Ovary (tissue), 9 donors: ENCODE data around the gene NIM1K. TPM values are rescaled to one million over a fixed set of nuclear protein-coding genes. Genes with fewer than 3 reads are reported as not detected.
"Not testable (repeated sequence)": the region's sequence is repeated elsewhere in the genome, so short reads cannot be mapped to it uniquely, and the experiment has no call there.

ENCODE experiments used
- DNase-seq, 5 donors: peaks; one replicate each; pipeline ENCODE4 v3.0.0-alpha.2; 2019 to 2020
- H3K27ac ChIP-seq, 2 donors: fragments of 200-600 bp; one replicate each; pipeline versions ENCODE4 v1.5.1 to v1.8.0; 2019 to 2022
- H3K27me3 ChIP-seq: fragments of 200-600 bp; one replicate; pipeline ENCODE4 v1.8.0; 2022
- H3K36me3 ChIP-seq: fragments of 200-600 bp; sonication (generic); one replicate; pipeline ENCODE4 v1.5.1; 2019
- H3K4me1 ChIP-seq: one replicate; pipeline ENCODE4 v1.8.1; 2013; ENCODE audit warnings: mild to moderate bottlenecking, moderate library complexity; ENCODE audit not compliant: insufficient read depth
- H3K4me3 ChIP-seq: fragments of 200-600 bp; sonication (generic); one replicate; pipeline ENCODE4 v1.5.1; 2017
- H3K9me3 ChIP-seq, 2 donors: fragments of 200-600 bp in 1 of 2; sonication (generic) in 1 of 2; one replicate each; pipeline versions ENCODE4 v1.5.1 to v1.8.1; 2013 to 2019; ENCODE audit warnings: mild to moderate bottlenecking in 1 of 2, moderate library complexity in 1 of 2
- CTCF ChIP-seq, 3 donors: fragments of 450-650 bp in 2 of 3; fragments of 200-600 bp in 1 of 3; IDR thresholded peaks; one replicate each; pipeline versions ENCODE4 v1.5.1 to v1.8.0; 2016 to 2022; ENCODE audit warnings: antibody characterized with exemption in 3 of 3, mild to moderate bottlenecking in 1 of 3
- EP300 ChIP-seq: sonication (generic); formaldehyde crosslinking; IDR thresholded peaks from one replicate; pipeline ENCODE4 v1.6.1; 2017; ENCODE audit warnings: antibody characterized with exemption
- POLR2A ChIP-seq: fragments of 450-650 bp; IDR thresholded peaks from one replicate; pipeline ENCODE4 v1.6.1; 2017; ENCODE audit warnings: antibody characterized with exemption, mild to moderate bottlenecking, moderate library complexity
- WGBS, 3 donors: extraction: QIAGEN DNeasy Blood & Tissue Kit in 1 of 3; methylation state at CpG; one replicate each; pipeline versions ENCODE4 v1.1.5 to v1.1.7; 2013 to 2017; 5-methylcytosine and 5-hydroxymethylcytosine counted together
- intact Hi-C, 4 donors: fragments of 100-400 bp; cut with DNase I; formaldehyde crosslinking; loops; one replicate each; pipeline versions ENCODE4 v1.11.0 to v1.15.1; 2022 to 2023
- polyA plus RNA-seq, 2 donors: library from polyadenylated mRNA; stranded (reverse); fragments of 200-250 nt in 1 of 2; fragments of 350-450 nt in 1 of 2; fragmentation: Illumina TruSeq in 1 of 2; extraction: RNeasy Lipid Tissue Mini Kit (QIAGEN cat#74804) in 1 of 2; gene quantifications; one replicate each; pipeline ENCODE4 v1.2.3, GENCODE V29; 2013 to 2014
- total RNA-seq, 7 donors: library from RNA; depleted of rRNA in 2 of 7; stranded (reverse); fragments of >200 nt in 2 of 7; fragmentation: NEBNext Ultra II Directional in 3 of 7; extraction: Animal tissue kit (Norgen Biotek cat#: 25700) in 3 of 7; gene quantifications; one replicate each; pipeline versions ENCODE4 v1.1.0 to v1.2.4, GENCODE V29; 2016 to 2023
- donor health status: DM: no; HTN: no; CAD: no; lungs with moderate emphysema.
- donor health status: DM: no; HTN: no; CAD: no.
- donor health status: Bipolar disorder and iron deficiency.
- donor health status: DM: yes; HTN: yes; CAD: no.
- donor health status: DM: no; HTN: no; CAD: no.
- donor health status: DM: yes; HTN: yes; CAD: no.

NIM1K gene
- total and polyA plus RNA-seq, 9 donors, result 0.12 to 0.78 (median 0.35) TPM; not detected in 1

GRCh38 chr5:43197535-43197934, 5.5 kb downstream of the NIM1K start:
- intact Hi-C loops, result no loop called here
- Histone ChIP-seq H3K27ac (no peak overlapping the region), H3K36me3 (no peaks in the 10 kb centered on the region), H3K4me3 (no peak overlapping the region), H3K4me1 (peaks cover 2% of the 10 kb centered on the region), H3K27me3 (no peaks in the 10 kb centered on the region), H3K9me3 (no peaks in the 10 kb centered on the region)
- TF ChIP-seq POLR2A (no peak), CTCF (IDR thresholded peaks at IDR 0.05) (no peak), EP300 (no peak)
- 48 to 55% (median 50%) methylated on average over 3 of the region's 3 CpGs for WGBS, 3 donors
- no peak for DNase-seq

GRCh38 chr5:43201442-43201841, 9.4 kb downstream of the NIM1K start:
- DNase-seq, H3K4me3 ChIP-seq, H3K4me1 ChIP-seq, H3K27ac ChIP-seq, intact Hi-C loops, H3K27me3 ChIP-seq, H3K36me3 ChIP-seq, H3K9me3 ChIP-seq: not testable (repeated sequence)
- 59 to 78% (median 63%) methylated on average over 5 of the region's 5 CpGs for WGBS, 3 donors

- H3K9me3 ChIP-seq, result no peaks in the 10 kb centered on the region
- WGBS, 3 donors, result 14 to 48% (median 21%) methylated on average over 5 of the region's 5 CpGs
- no peaks in the 10 kb centered on the region for H3K27me3 ChIP-seq
- intact Hi-C loops, result no loop called here
- H3K4me1 ChIP-seq, result no peaks in the 10 kb centered on the region
- no peak overlapping the region for H3K4me3 ChIP-seq
- DNase-seq, result no peak
- no peak for TF ChIP-seq POLR2A
- TF ChIP-seq EP300, result no peak
- TF ChIP-seq CTCF (IDR thresholded peaks at IDR 0.05), result no peak
- no peaks in the 10 kb centered on the region for H3K36me3 ChIP-seq
- H3K27ac ChIP-seq, result no peak overlapping the region
Observed at GRCh38 chr5:43202380-43202779, 10.4 kb downstream of the NIM1K start.

- no peak for DNase-seq
- no peaks in the 10 kb centered on the region for H3K36me3 ChIP-seq
- H3K27me3 ChIP-seq, result no peaks in the 10 kb centered on the region
- TF ChIP-seq CTCF (IDR thresholded peaks at IDR 0.05), result no peak
- no peak for TF ChIP-seq POLR2A
- no peak for TF ChIP-seq EP300
- no peak overlapping the region for H3K4me3 ChIP-seq
- no peaks in the 10 kb centered on the region for H3K4me1 ChIP-seq
- 61 to 78% (median 76%) methylated on average over 5 of the region's 5 CpGs for WGBS, 3 donors
- H3K27ac ChIP-seq, result no peak overlapping the region
- H3K9me3 ChIP-seq, result no peaks in the 10 kb centered on the region
- intact Hi-C loops, result no loop called here
Observed at GRCh38 chr5:43203373-43203772, 11.3 kb downstream of the NIM1K start.

GRCh38 chr5:43204958-43205357, 12.9 kb downstream of the NIM1K start:
- WGBS, 3 donors, result 73 to 90% (median 88%) methylated on average over 2 of the region's 2 CpGs
- Histone ChIP-seq H3K36me3 (no peaks in the 10 kb centered on the region), H3K4me1 (no peaks in the 10 kb centered on the region), H3K9me3 (no peaks in the 10 kb centered on the region), H3K4me3 (no peak overlapping the region), H3K27ac (no peak overlapping the region), H3K27me3 (no peaks in the 10 kb centered on the region)
- DNase-seq, result no peak
- TF ChIP-seq EP300 (no peak), POLR2A (no peak), CTCF (IDR thresholded peaks at IDR 0.05) (no peak)
- intact Hi-C loops, result no loop called here
